GM23338 (cell line): ENCODE measurements around the gene MEN1. TPM values are rescaled to one million over a fixed set of nuclear protein-coding genes. Genes with fewer than 3 reads are reported as not detected.

ENCODE experiments used
- ATAC-seq: fragments of 200-7000 bp; cut with Tn5 transposase; 3 replicates; pipeline ENCODE4 v1.9.1; 2020
- DNase-seq: peaks from one replicate; pipeline ENCODE4 v3.0.0-alpha.2; 2015; ENCODE audit warnings: low spot score
- H2AFZ ChIP-seq: fragments of 200-600 bp; sonication (generic); 2 replicates; pipeline ENCODE4 v1.8.0; 2016; ENCODE audit warnings: antibody characterized with exemption, mild to moderate bottlenecking, moderate library complexity
- H3F3A ChIP-seq: fragments of 200-600 bp; sonication (generic); replicated peaks from 2 replicates; pipeline ENCODE4 v1.8.0; 2017; ENCODE audit warnings: antibody characterized with exemption, mixed run types, low read depth
- H3K27ac ChIP-seq: fragments of 200-600 bp; sonication (generic); 2 replicates; pipeline ENCODE4 v1.6.1; 2016; ENCODE audit warnings: low read depth
- H3K27me3 ChIP-seq: fragments of 200-600 bp; sonication (generic); 2 replicates; pipeline ENCODE4 v1.8.0; 2016; ENCODE audit warnings: mild to moderate bottlenecking, mixed run types, moderate library complexity; ENCODE audit not compliant: insufficient read depth
- H3K36me3 ChIP-seq: fragments of 200-600 bp; sonication (generic); 2 replicates; pipeline ENCODE4 v1.8.0; 2016; ENCODE audit warnings: mild to moderate bottlenecking; ENCODE audit not compliant: insufficient read depth
- H3K4me1 ChIP-seq: fragments of 200-600 bp; sonication (generic); 2 replicates; pipeline ENCODE4 v1.8.0; 2016; ENCODE audit warnings: mild to moderate bottlenecking, moderate library complexity; ENCODE audit not compliant: insufficient read depth
- H3K4me2 ChIP-seq: fragments of 200-600 bp; sonication (generic); 2 replicates; pipeline ENCODE4 v1.7.1; 2017; ENCODE audit warnings: mixed run types
- H3K4me3 ChIP-seq: fragments of 200-600 bp; sonication (generic); 2 replicates; pipeline ENCODE4 v1.6.1; 2016; ENCODE audit warnings: mixed run types
- H3K79me2 ChIP-seq: fragments of 200-600 bp; sonication (generic); replicated peaks from 2 replicates; pipeline ENCODE4 v1.8.0; 2017; ENCODE audit warnings: mild to moderate bottlenecking; ENCODE audit not compliant: insufficient read depth
- H3K9me2 ChIP-seq: fragments of 200-600 bp; sonication (generic); 2 replicates; pipeline ENCODE4 v1.8.0; 2017; ENCODE audit not compliant: insufficient read depth
- H4K20me1 ChIP-seq: fragments of 200-600 bp; sonication (generic); replicated peaks from 2 replicates; pipeline ENCODE4 v1.8.0; 2017; ENCODE audit warnings: mild to moderate bottlenecking; ENCODE audit not compliant: insufficient read depth
- H3K27ac Mint-ChIP-seq: 2 replicates; pipeline ENCODE4 v1.8.0; 2020; ENCODE audit warnings: inconsistent platforms, mild to moderate bottlenecking, moderate library complexity, mixed read lengths
- H3K27me3 Mint-ChIP-seq: 3 replicates; pipeline ENCODE4 v1.8.0; 2022; ENCODE audit warnings: low read depth, mild to moderate bottlenecking, moderate library complexity, mixed read lengths, inconsistent platforms; ENCODE audit not compliant: insufficient read depth, poor library complexity
- H3K36me3 Mint-ChIP-seq: 3 replicates; pipeline ENCODE4 v1.8.0; 2021; ENCODE audit warnings: low read depth, mild to moderate bottlenecking, inconsistent platforms, moderate library complexity, mixed read lengths
- H3K4me1 Mint-ChIP-seq: 3 replicates; pipeline ENCODE4 v1.8.0; 2020; ENCODE audit warnings: mild to moderate bottlenecking, inconsistent platforms, mixed read lengths
- H3K4me3 Mint-ChIP-seq: 3 replicates; pipeline ENCODE4 v1.8.0; 2021; ENCODE audit warnings: moderate library complexity, mild to moderate bottlenecking, inconsistent platforms, mixed read lengths
- H3K9me3 Mint-ChIP-seq: 3 replicates; pipeline ENCODE4 v1.8.0; 2020; ENCODE audit warnings: moderate library complexity, mild to moderate bottlenecking, inconsistent platforms, mixed read lengths
- CREB1 ChIP-seq: fragments of 250-450 bp; sonication (Bioruptor Pico); IDR thresholded peaks from 2 replicates; pipeline ENCODE4 v1.5.0; 2020; ENCODE audit warnings: low read depth, mild to moderate bottlenecking, moderate library complexity
- EZH2phosphoT487 ChIP-seq: fragments of 200-600 bp; sonication (generic); IDR thresholded peaks from one replicate; pipeline ENCODE4 v1.8.1; 2018; ENCODE audit warnings: antibody characterized with exemption; ENCODE audit not compliant: unreplicated experiment
- JUNB ChIP-seq: IDR thresholded peaks from one replicate; pipeline ENCODE4 v1.6.1; 2016; ENCODE audit warnings: antibody characterized with exemption; ENCODE audit not compliant: unreplicated experiment
- NANOG ChIP-seq: IDR thresholded peaks from 2 replicates; pipeline ENCODE4 v1.6.1; 2016; ENCODE audit warnings: antibody characterized with exemption, borderline replicate concordance
- POLR2AphosphoS5 ChIP-seq: IDR thresholded peaks from 2 replicates; pipeline ENCODE4 v1.6.1; 2016; ENCODE audit warnings: antibody characterized with exemption, low read depth
- STAT1 ChIP-seq: IDR thresholded peaks from one replicate; pipeline ENCODE4 v1.6.1; 2016; ENCODE audit warnings: antibody characterized with exemption; ENCODE audit not compliant: unreplicated experiment
- ZNF114 ChIP-seq: fragments of 250-450 bp; sonication (Bioruptor Pico); IDR thresholded peaks from 2 replicates; pipeline ENCODE4 v1.5.0; 2020; ENCODE audit warnings: mild to moderate bottlenecking, moderate library complexity
- ZNF331 ChIP-seq: fragments of 250-450 bp; sonication (Bioruptor Pico); IDR thresholded peaks from 2 replicates; pipeline ENCODE4 v1.5.0; 2020; ENCODE audit warnings: low read depth, mild to moderate bottlenecking, moderate library complexity
- polyA plus RNA-seq: library from polyadenylated mRNA; unstranded; fragments of >200 nt; fragmentation: Nextera tagmentation; extraction: Ambion mirVana; gene quantifications from 2 replicates; pipeline ENCODE4 v1.2.1, GENCODE V29; 2016
- total RNA-seq: library from RNA; depleted of rRNA; stranded (reverse); fragments of >200 nt; shearing (Covaris generic); gene quantifications from 2 replicates; pipeline ENCODE4 v1.2.3, GENCODE V29; 2014
- TF ChIP-seq, protein P1 (sequence below), 2 experiments: fragments of 200-600 bp in 1 of 2; sonication (generic) in 1 of 2; conservative IDR thresholded peaks; 2 replicates each; pipeline versions ENCODE4 v1.5.1 to v1.6.1; 2016 to 2017; ENCODE audit warnings: antibody characterized with exemption in 2 of 2, low read depth in 2 of 2, mild to moderate bottlenecking in 2 of 2, moderate library complexity in 1 of 2
- TF ChIP-seq, protein P2 (sequence below): IDR thresholded peaks from one replicate; pipeline ENCODE4 v1.6.1; 2018; ENCODE audit warnings: antibody characterized with exemption; ENCODE audit not compliant: unreplicated experiment

Gene MEN1
- total and polyA plus RNA-seq, 2 experiments from 2014 or later: 31.6 to 45.2 TPM

DNA sequence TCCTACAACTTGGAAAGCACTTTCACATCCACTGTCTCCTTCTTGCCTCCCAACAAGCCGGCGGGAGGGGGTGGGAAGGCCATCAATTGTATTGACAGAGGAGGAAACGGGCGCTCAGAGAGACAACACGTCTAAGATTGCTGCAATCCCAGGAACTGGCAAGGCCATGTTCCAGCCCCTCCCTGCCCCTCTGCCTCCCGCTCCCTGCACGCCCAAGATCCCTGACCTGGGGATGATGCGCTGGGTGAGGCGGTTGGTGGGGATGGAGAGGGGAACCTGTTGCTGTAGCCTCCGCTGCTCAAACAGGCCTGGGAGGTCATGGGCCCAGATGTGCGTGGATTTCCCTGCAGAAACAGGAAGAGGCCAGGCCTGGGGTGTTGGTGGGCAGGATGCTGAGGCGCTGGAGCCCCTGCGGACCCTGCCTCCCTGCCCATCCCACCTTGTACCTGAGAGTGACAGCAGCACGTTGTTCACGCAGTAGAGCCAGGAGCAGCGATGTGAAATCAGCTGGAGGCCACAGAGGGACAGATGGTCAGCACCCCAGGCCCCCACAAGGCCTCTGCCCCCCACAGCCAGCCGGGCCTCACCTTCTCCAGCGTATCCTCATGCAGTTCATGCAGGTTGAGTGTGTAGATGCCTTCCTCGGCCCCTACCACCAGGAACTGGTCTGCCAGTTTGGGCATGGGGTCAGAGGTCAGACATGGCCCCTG, 14.1 kb downstream of the MEN1 start:
- DNase-seq: no peak
- Mint-ChIP-seq H3K9me3 (no peaks in the 10 kb centered on the region), H3K4me3 (no peak overlapping the region), H3K36me3 (no peaks in the 10 kb centered on the region; the same call in 2 of the 3 replicates), H3K27ac (no peak overlapping the region), H3K27me3 (peaks cover 2% of the 10 kb centered on the region), H3K4me1 (no peaks in the 10 kb centered on the region; the same call in 2 of the 3 replicates)
- no peaks in the 10 kb centered on the region for H3K27me3 ChIP-seq
- H3K27ac ChIP-seq: no peak overlapping the region
- H3K4me1 ChIP-seq: no peaks in the 10 kb centered on the region
- H3K4me2 ChIP-seq: no peak overlapping the region
- H3K9me2 ChIP-seq: no peaks in the 10 kb centered on the region
- H3F3A ChIP-seq: 0 out of 2 replicates have a peak, but pooled peaks cover 2% of the 10 kb centered on the region
- H3K4me3 ChIP-seq: no peak overlapping the region
- TF ChIP-seq ZNF331 (CRISPR knock-in tag) (no peak), EZH2phosphoT487 (no peak), ZNF114 (CRISPR knock-in tag) (no peak), STAT1 (no peak)
- TF ChIP-seq, protein P1, sequence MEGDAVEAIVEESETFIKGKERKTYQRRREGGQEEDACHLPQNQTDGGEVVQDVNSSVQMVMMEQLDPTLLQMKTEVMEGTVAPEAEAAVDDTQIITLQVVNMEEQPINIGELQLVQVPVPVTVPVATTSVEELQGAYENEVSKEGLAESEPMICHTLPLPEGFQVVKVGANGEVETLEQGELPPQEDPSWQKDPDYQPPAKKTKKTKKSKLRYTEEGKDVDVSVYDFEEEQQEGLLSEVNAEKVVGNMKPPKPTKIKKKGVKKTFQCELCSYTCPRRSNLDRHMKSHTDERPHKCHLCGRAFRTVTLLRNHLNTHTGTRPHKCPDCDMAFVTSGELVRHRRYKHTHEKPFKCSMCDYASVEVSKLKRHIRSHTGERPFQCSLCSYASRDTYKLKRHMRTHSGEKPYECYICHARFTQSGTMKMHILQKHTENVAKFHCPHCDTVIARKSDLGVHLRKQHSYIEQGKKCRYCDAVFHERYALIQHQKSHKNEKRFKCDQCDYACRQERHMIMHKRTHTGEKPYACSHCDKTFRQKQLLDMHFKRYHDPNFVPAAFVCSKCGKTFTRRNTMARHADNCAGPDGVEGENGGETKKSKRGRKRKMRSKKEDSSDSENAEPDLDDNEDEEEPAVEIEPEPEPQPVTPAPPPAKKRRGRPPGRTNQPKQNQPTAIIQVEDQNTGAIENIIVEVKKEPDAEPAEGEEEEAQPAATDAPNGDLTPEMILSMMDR (conservative IDR thresholded peaks at IDR 0.05; ENCODE audit: low read depth in 2 of 2): no peak
- no peak for ATAC-seq
- H3K36me3 ChIP-seq: no peaks in the 10 kb centered on the region
- no peak overlapping the region for H2AFZ ChIP-seq
- H4K20me1 ChIP-seq: no peaks in the 10 kb centered on the region
- no peaks in the 10 kb centered on the region for H3K79me2 ChIP-seq

DNA sequence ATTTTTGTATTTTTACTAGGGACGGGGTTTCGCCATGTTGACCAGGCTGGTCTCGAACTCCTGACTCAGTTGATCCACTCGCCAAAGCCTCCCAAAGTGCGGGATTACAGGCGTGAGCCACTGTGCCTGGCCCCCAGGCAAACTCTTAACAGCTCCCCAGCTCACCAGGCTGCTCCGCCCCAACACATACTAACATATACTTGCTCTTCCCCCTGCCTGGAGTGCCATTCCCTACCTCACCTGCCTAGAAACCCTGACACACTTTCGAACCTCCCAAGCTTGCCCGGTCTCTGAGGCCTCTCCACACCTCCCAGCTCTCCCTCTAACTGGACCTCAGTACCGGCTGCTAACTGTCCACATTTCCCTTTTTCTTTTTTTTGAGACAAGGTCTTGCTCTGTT, 15.8 kb downstream of the MEN1 start:
- DNase-seq (no peak), ATAC-seq (no peak)
- Histone ChIP-seq H4K20me1 (no peaks in the 10 kb centered on the region), H2AFZ (no peak overlapping the region), H3F3A (0 out of 2 replicates have a peak, but pooled peaks cover 2% of the 10 kb centered on the region), H3K9me2 (no peaks in the 10 kb centered on the region), H3K79me2 (no peaks in the 10 kb centered on the region), H3K27me3 (no peaks in the 10 kb centered on the region), H3K36me3 (no peaks in the 10 kb centered on the region), H3K4me1 (no peaks in the 10 kb centered on the region), H3K27ac (no peak overlapping the region), H3K4me2 (no peak overlapping the region), H3K4me3 (no peak overlapping the region)
- Mint-ChIP-seq H3K4me3 (no peak overlapping the region), H3K9me3 (no peaks in the 10 kb centered on the region), H3K27ac (no peak overlapping the region), H3K36me3 (no peaks in the 10 kb centered on the region; the same call in 2 of the 3 replicates), H3K4me1 (no peaks in the 10 kb centered on the region; the same call in 2 of the 3 replicates), H3K27me3 (peaks cover 5% of the 10 kb centered on the region)
- TF ChIP-seq CREB1 (CRISPR knock-in tag): no peak
- no peak for TF ChIP-seq EZH2phosphoT487
- no peak for TF ChIP-seq NANOG
- TF ChIP-seq JUNB: no peak
- no peak for TF ChIP-seq STAT1
- TF ChIP-seq, protein P2, sequence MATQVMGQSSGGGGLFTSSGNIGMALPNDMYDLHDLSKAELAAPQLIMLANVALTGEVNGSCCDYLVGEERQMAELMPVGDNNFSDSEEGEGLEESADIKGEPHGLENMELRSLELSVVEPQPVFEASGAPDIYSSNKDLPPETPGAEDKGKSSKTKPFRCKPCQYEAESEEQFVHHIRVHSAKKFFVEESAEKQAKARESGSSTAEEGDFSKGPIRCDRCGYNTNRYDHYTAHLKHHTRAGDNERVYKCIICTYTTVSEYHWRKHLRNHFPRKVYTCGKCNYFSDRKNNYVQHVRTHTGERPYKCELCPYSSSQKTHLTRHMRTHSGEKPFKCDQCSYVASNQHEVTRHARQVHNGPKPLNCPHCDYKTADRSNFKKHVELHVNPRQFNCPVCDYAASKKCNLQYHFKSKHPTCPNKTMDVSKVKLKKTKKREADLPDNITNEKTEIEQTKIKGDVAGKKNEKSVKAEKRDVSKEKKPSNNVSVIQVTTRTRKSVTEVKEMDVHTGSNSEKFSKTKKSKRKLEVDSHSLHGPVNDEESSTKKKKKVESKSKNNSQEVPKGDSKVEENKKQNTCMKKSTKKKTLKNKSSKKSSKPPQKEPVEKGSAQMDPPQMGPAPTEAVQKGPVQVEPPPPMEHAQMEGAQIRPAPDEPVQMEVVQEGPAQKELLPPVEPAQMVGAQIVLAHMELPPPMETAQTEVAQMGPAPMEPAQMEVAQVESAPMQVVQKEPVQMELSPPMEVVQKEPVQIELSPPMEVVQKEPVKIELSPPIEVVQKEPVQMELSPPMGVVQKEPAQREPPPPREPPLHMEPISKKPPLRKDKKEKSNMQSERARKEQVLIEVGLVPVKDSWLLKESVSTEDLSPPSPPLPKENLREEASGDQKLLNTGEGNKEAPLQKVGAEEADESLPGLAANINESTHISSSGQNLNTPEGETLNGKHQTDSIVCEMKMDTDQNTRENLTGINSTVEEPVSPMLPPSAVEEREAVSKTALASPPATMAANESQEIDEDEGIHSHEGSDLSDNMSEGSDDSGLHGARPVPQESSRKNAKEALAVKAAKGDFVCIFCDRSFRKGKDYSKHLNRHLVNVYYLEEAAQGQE: no peak
- TF ChIP-seq, protein P1 (conservative IDR thresholded peaks at IDR 0.05; ENCODE audit: low read depth in 2 of 2): no peak
- no peak for TF ChIP-seq ZNF114 (CRISPR knock-in tag)
- no peak for TF ChIP-seq POLR2AphosphoS5
